ENCODE results near the gene TCF25. TPM values are rescaled to one million over a fixed set of nuclear protein-coding genes. Genes with fewer than 3 reads are reported as not detected.
"Not testable (repeated sequence)": the region's sequence is repeated elsewhere in the genome, so short reads cannot be mapped to it uniquely, and the experiment has no call there.

TCF25 gene
- total RNA-seq, 3 donors from 2014 or later, result 169 to 243 (median 176) TPM

GRCh38 chr16:89924297-89924924 lies 51.0 kb downstream of the TCF25 start:
- Histone ChIP-seq H3K36me3 (no peaks in the 10 kb centered on the region), H3K9me3 (no peaks in the 10 kb centered on the region), H3K27ac (no peak overlapping the region), H3K4me3 (no peak overlapping the region), H3K4me1 (peaks cover 4 to 19% of the 10 kb centered on the region in 2 donors), H3K27me3 (peaks cover 22 to 35% of the 10 kb centered on the region in 2 donors)
- intact Hi-C loops (cut with DNase I; ENCODE audit: low total_unique reads), result no loop called here
- DNase-seq (ENCODE audit: low spot score in 2 of 2), result no peak
- TF ChIP-seq CTCF (IDR thresholded peaks at IDR 0.05) (no peak), POLR2A (IDR thresholded peaks at IDR 0.05) (no peak), POLR2AphosphoS5 (IDR thresholded peaks at IDR 0.05) (no peak)

- DNase-seq (ENCODE audit: low spot score in 2 of 2), result no peak
- Histone ChIP-seq H3K4me1 (peaks cover 4 to 19% of the 10 kb centered on the region in 2 donors), H3K9me3 (no peaks in the 10 kb centered on the region), H3K27ac (no peak overlapping the region), H3K4me3 (no peak overlapping the region), H3K27me3 (peaks cover 22 to 36% of the 10 kb centered on the region in 2 donors), H3K36me3 (no peaks in the 10 kb centered on the region)
- intact Hi-C loops (cut with DNase I; ENCODE audit: low total_unique reads), result no loop called here
- TF ChIP-seq POLR2AphosphoS5 (IDR thresholded peaks at IDR 0.05) (no peak), POLR2A (IDR thresholded peaks at IDR 0.05) (no peak)
These were observed 51.5 kb downstream of the TCF25 start for GRCh38 chr16:89924925-89925307.

GRCh38 chr16:89925596-89926079 lies 52.2 kb downstream of the TCF25 start:
- H3K36me3 ChIP-seq, result no peaks in the 10 kb centered on the region
- H3K4me3 ChIP-seq, result peak overlapping the region; percentile 40 to 63 (median 48)
- H3K27ac ChIP-seq, result no peak overlapping the region
- no peak for DNase-seq (ENCODE audit: low spot score in 2 of 2)
- no peak for TF ChIP-seq POLR2AphosphoS5 (IDR thresholded peaks at IDR 0.05)
- no peak for TF ChIP-seq POLR2A (IDR thresholded peaks at IDR 0.05)
- no peak for TF ChIP-seq CTCF (IDR thresholded peaks at IDR 0.05)
- H3K4me1 ChIP-seq, result peaks cover 4 to 19% of the 10 kb centered on the region in 2 donors
- intact Hi-C loops (cut with DNase I; ENCODE audit: low total_unique reads), result no loop called here
- no peaks in the 10 kb centered on the region for H3K9me3 ChIP-seq
- H3K27me3 ChIP-seq, result peaks cover 22 to 36% of the 10 kb centered on the region in 2 donors

GRCh38 chr16:89931305-89931896 lies 58.0 kb downstream of the TCF25 start:
- Histone ChIP-seq H3K4me3 (no peak overlapping the region), H3K4me1 (no peaks in the 10 kb centered on the region), H3K36me3 (no peaks in the 10 kb centered on the region), H3K9me3 (no peaks in the 10 kb centered on the region), H3K27ac (no peak overlapping the region), H3K27me3 (peaks cover 3 to 8% of the 10 kb centered on the region in 2 donors)
- intact Hi-C loops (cut with DNase I; ENCODE audit: low total_unique reads), result no loop called here
- TF ChIP-seq POLR2AphosphoS5 (IDR thresholded peaks at IDR 0.05), result no peak
- no peak for DNase-seq (ENCODE audit: low spot score in 2 of 2)

- intact Hi-C loops (cut with DNase I; ENCODE audit: low total_unique reads), result no loop called here
- H3K27me3 ChIP-seq, result peaks cover 2 to 3% of the 10 kb centered on the region in 2 donors
- no peaks in the 10 kb centered on the region for H3K4me1 ChIP-seq
- DNase-seq (ENCODE audit: low spot score in 2 of 2), result no peak
- TF ChIP-seq POLR2A (IDR thresholded peaks at IDR 0.05), result no peak
- no peak for TF ChIP-seq CTCF (IDR thresholded peaks at IDR 0.05)
- TF ChIP-seq POLR2AphosphoS5 (IDR thresholded peaks at IDR 0.05), result no peak
- no peak overlapping the region for H3K4me3 ChIP-seq
- H3K9me3 ChIP-seq, result no peaks in the 10 kb centered on the region
- no peak overlapping the region for H3K27ac ChIP-seq
- no peaks in the 10 kb centered on the region for H3K36me3 ChIP-seq
These were observed 58.6 kb downstream of the TCF25 start for GRCh38 chr16:89931964-89932363.

- H3K27ac ChIP-seq; intact Hi-C loops (cut with DNase I; ENCODE audit: low total_unique reads); H3K4me3 ChIP-seq; H3K4me1 ChIP-seq; H3K9me3 ChIP-seq; H3K27me3 ChIP-seq; DNase-seq (ENCODE audit: low spot score in 2 of 2); H3K36me3 ChIP-seq: not testable (repeated sequence)
These were observed 60.6 kb downstream of the TCF25 start for GRCh38 chr16:89934019-89934418.
